GM23338 (cell line): ENCODE measurements around the gene ARF6.

Experiments
- CREB1 ChIP-seq: fragments of 250-450 bp; sonication (Bioruptor Pico); IDR thresholded peaks from 2 replicates; pipeline ENCODE4 v1.5.0; 2020; ENCODE audit warnings: low read depth, mild to moderate bottlenecking, moderate library complexity
- CTCF ChIP-seq, 2 experiments: fragments of 200-600 bp in 1 of 2; sonication (generic) in 1 of 2; conservative IDR thresholded peaks; 2 replicates each; pipeline versions ENCODE4 v1.5.1 to v1.6.1; 2016 to 2017; ENCODE audit warnings: antibody characterized with exemption in 2 of 2, low read depth in 2 of 2, mild to moderate bottlenecking in 2 of 2, moderate library complexity in 1 of 2
- POLR2AphosphoS5 ChIP-seq: IDR thresholded peaks from 2 replicates; pipeline ENCODE4 v1.6.1; 2016; ENCODE audit warnings: antibody characterized with exemption, low read depth

DNA sequence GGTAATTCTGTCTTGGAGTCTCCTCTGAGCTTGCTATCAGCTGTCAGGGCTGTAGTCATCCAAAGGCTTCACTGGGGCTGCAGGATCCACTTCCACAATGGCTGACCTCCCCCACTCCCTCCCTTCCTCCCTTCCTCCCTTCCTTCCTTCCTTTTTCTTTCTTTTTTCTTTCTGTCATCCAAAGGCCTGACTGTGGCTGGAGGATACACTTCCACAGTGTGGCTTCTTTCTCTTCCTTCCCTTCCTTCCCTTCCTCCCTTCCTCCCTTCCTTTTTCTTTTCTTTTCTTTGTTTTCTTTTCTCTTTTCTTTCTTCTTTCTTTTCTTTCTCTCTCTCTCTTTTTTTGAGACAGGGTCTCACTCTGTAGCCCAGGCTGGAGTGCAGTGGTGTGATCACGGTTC lies 30.6 kb downstream of the ARF6 start:
- TF ChIP-seq POLR2AphosphoS5 (no peak), CTCF (conservative IDR thresholded peaks at IDR 0.05; ENCODE audit: low read depth in 2 of 2) (no peak), CREB1 (CRISPR knock-in tag) (no peak)
